GM18907 (cell line): ENCODE data around the gene LRP1.
A peak's percentile ranks its signal among the peaks of the same experiment; 100 is the strongest.

Experiments used
- ATAC-seq: cut with Tn5 transposase; IDR thresholded peaks from one replicate; pipeline ENCODE4 v1.9.1; 2021; ENCODE audit warnings: mild to moderate bottlenecking, moderate library complexity; ENCODE audit not compliant: unreplicated experiment

LRP1 gene

GRCh38 chr12:57233357-57234232 is 105.3 kb downstream of the LRP1 start:
- ATAC-seq, result no peak

- no peak for ATAC-seq
These were observed 105.9 kb downstream of the LRP1 start for GRCh38 chr12:57234233-57234570.

GRCh38 chr12:57234571-57235016 is 106.3 kb downstream of the LRP1 start:
- no peak for ATAC-seq

- ATAC-seq, result no peak
These were observed 106.9 kb downstream of the LRP1 start for GRCh38 chr12:57235017-57235727.

GRCh38 chr12:57235728-57236131 is 107.4 kb downstream of the LRP1 start:
- no peak for ATAC-seq

- no peak for ATAC-seq
These were observed 108.1 kb downstream of the LRP1 start for GRCh38 chr12:57236201-57236924.

- ATAC-seq, result no peak
These were observed 108.8 kb downstream of the LRP1 start for GRCh38 chr12:57236925-57237595.

- ATAC-seq, result no peak
These were observed 109.3 kb downstream of the LRP1 start for GRCh38 chr12:57237596-57237931.

GRCh38 chr12:57237932-57238853 is 109.9 kb downstream of the LRP1 start:
- ATAC-seq, result no peak

- peak; percentile 62 for ATAC-seq
These were observed 110.7 kb downstream of the LRP1 start for GRCh38 chr12:57238854-57239554.

- no peak for ATAC-seq
These were observed 111.3 kb downstream of the LRP1 start for GRCh38 chr12:57239587-57240065.

- no peak for ATAC-seq
These were observed 112.0 kb downstream of the LRP1 start for GRCh38 chr12:57240066-57240921.

- no peak for ATAC-seq
These were observed 112.7 kb downstream of the LRP1 start for GRCh38 chr12:57240926-57241401.

GRCh38 chr12:57241402-57242310 is 113.4 kb downstream of the LRP1 start:
- no peak for ATAC-seq

GRCh38 chr12:57242329-57242690 is 114.0 kb downstream of the LRP1 start:
- no peak for ATAC-seq

- peak; percentile 42 for ATAC-seq
These were observed 114.6 kb downstream of the LRP1 start for GRCh38 chr12:57242691-57243454.
